Hematopoietic multipotent progenitor cell treated with erythropoietin and hydrocortisone succinate and interleukin-3 and kit ligand, for 6 days (in vitro differentiated cells): ENCODE results near the gene TRPM5.

Experiments used
- DNase-seq: peaks from one replicate; pipeline ENCODE4 v3.0.0-alpha.2; 2015

The TRPM5 gene

DNA sequence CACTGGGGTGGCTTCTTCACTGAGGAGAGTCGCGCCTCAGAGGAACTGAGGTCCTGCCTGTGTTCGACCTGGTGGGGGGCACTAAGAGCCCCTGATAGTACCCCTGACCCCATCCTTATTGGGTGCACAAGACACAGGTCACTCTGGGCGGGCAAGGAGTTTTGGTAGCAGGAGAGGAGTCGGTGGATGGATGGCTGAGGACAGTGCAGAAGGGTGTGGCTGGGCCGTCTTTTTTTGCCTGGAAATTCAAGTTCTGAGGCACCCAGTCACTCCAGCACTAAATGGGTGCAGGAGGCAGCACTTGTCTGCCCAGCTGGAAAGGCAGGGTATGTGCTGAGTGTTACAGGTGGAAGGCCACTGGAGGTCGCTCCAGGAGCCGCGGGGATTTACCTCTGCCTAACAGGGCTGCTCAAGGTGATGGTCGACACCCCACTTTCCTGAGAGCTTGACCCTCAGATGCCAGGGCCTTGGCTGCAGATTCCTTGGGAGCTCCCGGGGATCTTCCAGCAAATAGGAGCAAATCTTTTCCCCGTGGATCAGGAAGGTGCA is 42.8 kb downstream of the TRPM5 start:
- DNase-seq, result no peak

- DNase-seq, result no peak
These were observed 43.4 kb downstream of the TRPM5 start for GRCh38 chr11:2400762-2401435.

DNA sequence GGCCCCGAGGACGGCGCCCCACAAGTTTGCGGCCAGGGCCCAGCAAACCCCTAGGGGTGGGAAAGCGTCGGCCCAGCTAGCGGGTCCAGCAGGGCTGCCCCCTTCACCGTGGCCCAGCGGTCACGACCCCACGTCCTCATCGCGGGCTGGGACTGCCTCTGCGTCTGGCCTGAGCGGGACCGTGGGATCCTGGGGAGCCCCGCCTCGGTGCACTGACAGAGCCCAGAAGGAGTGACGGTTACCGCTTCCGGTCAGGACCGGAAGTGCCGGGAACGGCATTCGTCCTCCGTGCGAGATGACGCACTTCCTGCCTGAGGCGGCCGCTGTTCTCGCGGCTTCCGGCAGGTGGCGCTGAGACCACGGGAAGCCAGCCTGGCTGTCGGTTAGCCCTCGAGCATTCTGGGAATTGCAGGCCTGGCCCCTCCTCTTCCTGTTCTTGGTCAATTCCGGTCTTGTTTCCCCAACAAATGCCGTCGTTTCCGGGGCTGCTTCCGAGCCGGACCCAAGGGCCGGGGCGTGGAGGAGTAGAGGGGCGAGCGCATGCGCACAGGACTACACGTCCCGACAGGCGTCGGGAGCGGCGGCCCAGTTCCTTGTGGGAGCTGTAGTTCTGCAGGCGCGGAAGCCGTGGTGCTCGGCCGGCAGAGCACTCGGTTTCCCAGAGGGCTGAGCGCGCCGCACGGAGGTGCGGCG is 44.1 kb downstream of the TRPM5 start, which contains the start of gene TSSC4:
Gene TSSC4, plus strand, starts transcription at position 682 of the 693 bp plus-strand sequence. CDS start 1,884 bp downstream, outside the sequence.
- peak; percentile 100 for DNase-seq

DNA sequence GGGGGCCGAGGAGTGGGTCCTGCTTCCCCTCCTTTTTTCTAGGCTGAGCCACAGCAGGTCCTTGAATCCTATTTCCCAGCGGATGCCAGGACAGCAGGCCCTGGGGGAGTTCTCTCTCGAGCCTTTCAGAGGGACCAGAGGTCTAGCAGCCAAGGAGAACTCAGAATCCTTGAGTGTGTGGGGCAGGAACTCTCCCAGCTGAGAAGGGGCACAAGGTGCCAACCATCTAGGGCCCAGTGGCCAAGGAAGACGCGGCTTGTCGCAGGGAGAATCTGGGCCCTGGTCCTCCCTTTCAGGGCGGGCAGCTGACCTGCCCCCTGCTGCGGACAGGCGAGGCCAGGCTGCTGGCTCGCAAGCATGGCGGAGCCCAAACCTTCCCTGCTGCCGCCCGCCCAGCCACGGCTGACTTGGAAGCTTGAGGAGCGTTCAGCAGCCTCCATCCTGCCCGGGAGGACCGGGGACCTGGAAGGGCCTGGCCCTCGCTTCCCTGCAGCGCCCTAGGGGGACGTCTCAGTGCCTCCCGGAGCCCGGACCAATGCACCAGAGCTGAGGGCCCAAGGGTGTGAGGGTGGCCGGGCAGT is 44.7 kb downstream of the TRPM5 start:
- no peak for DNase-seq

- peak; percentile 48 for DNase-seq
These were observed 45.5 kb downstream of the TRPM5 start for GRCh38 chr11:2398664-2399355.

DNA sequence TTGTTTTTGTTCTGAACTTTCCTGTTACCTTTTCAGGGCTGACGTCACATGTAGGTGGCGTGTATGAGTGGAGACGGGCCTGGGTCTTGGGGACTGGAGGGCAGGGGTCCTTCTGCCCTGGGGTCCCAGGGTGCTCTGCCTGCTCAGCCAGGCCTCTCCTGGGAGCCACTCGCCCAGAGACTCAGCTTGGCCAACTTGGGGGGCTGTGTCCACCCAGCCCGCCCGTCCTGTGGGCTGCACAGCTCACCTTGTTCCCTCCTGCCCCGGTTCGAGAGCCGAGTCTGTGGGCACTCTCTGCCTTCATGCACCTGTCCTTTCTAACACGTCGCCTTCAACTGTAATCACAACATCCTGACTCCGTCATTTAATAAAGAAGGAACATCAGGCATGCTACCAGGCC is 47.3 kb downstream of the TRPM5 start:
- DNase-seq, result no peak

- DNase-seq, result no peak
These were observed 47.8 kb downstream of the TRPM5 start for GRCh38 chr11:2396471-2396870.

DNA sequence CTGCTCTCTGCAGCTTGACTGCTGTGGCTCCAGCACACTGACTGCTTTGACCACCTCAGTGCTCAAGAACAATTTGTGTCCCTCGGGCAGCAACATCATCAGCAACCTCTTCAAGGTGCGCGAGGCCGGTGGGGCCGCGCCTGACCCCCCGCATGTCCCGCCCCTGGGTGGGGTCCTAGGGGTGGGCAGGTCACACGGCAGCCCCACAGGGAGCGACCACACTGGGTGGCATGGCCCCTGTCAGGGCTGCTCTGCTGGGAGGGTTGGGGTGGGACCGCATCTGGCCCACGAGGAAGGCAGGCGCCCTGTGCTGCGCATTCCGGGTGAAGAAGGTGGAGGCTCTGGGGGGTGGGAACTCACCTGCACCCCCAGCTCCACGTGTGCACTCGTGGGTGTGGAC is 48.5 kb downstream of the TRPM5 start:
- DNase-seq, result no peak

- DNase-seq, result no peak
These were observed 49.0 kb downstream of the TRPM5 start for GRCh38 chr11:2395211-2395730.

DNA sequence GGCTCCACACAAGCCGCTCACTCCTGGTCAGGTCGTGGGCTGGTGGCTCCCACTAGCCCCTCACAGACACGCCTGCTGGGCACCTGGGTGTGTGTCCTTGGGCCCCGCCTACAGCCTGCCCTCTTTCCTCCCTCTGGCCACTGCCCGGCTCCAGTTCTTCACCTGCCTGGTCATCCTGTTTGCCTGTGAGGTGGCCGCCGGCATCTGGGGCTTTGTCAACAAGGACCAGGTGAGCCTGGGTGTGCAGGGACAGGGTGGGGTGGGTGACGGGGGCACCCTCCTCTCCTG is 49.6 kb downstream of the TRPM5 start:
- no peak for DNase-seq
